Measurements from ENCODE around the gene EFNA5. TPM values are rescaled to one million over a fixed set of nuclear protein-coding genes. Genes with fewer than 3 reads are reported as not detected.

Gene EFNA5
- total and polyA plus RNA-seq, 2 of the 8 experiments (the other 6 are each of a cell fraction or from before 2014, with no cell fraction given) = 9.6 to 21.8 TPM

- TF ChIP-seq, protein P1, sequence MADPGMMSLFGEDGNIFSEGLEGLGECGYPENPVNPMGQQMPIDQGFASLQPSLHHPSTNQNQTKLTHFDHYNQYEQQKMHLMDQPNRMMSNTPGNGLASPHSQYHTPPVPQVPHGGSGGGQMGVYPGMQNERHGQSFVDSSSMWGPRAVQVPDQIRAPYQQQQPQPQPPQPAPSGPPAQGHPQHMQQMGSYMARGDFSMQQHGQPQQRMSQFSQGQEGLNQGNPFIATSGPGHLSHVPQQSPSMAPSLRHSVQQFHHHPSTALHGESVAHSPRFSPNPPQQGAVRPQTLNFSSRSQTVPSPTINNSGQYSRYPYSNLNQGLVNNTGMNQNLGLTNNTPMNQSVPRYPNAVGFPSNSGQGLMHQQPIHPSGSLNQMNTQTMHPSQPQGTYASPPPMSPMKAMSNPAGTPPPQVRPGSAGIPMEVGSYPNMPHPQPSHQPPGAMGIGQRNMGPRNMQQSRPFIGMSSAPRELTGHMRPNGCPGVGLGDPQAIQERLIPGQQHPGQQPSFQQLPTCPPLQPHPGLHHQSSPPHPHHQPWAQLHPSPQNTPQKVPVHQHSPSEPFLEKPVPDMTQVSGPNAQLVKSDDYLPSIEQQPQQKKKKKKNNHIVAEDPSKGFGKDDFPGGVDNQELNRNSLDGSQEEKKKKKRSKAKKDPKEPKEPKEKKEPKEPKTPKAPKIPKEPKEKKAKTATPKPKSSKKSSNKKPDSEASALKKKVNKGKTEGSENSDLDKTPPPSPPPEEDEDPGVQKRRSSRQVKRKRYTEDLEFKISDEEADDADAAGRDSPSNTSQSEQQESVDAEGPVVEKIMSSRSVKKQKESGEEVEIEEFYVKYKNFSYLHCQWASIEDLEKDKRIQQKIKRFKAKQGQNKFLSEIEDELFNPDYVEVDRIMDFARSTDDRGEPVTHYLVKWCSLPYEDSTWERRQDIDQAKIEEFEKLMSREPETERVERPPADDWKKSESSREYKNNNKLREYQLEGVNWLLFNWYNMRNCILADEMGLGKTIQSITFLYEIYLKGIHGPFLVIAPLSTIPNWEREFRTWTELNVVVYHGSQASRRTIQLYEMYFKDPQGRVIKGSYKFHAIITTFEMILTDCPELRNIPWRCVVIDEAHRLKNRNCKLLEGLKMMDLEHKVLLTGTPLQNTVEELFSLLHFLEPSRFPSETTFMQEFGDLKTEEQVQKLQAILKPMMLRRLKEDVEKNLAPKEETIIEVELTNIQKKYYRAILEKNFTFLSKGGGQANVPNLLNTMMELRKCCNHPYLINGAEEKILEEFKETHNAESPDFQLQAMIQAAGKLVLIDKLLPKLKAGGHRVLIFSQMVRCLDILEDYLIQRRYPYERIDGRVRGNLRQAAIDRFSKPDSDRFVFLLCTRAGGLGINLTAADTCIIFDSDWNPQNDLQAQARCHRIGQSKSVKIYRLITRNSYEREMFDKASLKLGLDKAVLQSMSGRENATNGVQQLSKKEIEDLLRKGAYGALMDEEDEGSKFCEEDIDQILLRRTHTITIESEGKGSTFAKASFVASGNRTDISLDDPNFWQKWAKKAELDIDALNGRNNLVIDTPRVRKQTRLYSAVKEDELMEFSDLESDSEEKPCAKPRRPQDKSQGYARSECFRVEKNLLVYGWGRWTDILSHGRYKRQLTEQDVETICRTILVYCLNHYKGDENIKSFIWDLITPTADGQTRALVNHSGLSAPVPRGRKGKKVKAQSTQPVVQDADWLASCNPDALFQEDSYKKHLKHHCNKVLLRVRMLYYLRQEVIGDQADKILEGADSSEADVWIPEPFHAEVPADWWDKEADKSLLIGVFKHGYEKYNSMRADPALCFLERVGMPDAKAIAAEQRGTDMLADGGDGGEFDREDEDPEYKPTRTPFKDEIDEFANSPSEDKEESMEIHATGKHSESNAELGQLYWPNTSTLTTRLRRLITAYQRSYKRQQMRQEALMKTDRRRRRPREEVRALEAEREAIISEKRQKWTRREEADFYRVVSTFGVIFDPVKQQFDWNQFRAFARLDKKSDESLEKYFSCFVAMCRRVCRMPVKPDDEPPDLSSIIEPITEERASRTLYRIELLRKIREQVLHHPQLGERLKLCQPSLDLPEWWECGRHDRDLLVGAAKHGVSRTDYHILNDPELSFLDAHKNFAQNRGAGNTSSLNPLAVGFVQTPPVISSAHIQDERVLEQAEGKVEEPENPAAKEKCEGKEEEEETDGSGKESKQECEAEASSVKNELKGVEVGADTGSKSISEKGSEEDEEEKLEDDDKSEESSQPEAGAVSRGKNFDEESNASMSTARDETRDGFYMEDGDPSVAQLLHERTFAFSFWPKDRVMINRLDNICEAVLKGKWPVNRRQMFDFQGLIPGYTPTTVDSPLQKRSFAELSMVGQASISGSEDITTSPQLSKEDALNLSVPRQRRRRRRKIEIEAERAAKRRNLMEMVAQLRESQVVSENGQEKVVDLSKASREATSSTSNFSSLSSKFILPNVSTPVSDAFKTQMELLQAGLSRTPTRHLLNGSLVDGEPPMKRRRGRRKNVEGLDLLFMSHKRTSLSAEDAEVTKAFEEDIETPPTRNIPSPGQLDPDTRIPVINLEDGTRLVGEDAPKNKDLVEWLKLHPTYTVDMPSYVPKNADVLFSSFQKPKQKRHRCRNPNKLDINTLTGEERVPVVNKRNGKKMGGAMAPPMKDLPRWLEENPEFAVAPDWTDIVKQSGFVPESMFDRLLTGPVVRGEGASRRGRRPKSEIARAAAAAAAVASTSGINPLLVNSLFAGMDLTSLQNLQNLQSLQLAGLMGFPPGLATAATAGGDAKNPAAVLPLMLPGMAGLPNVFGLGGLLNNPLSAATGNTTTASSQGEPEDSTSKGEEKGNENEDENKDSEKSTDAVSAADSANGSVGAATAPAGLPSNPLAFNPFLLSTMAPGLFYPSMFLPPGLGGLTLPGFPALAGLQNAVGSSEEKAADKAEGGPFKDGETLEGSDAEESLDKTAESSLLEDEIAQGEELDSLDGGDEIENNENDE (IDR thresholded peaks at IDR 0.05; ENCODE audit: insufficient replicate concordance, low read length) = no peak
- TF ChIP-seq BRCA1 (IDR thresholded peaks at IDR 0.05; ENCODE audit: low read depth, low read length) (no peak), FOSL1 (IDR thresholded peaks at IDR 0.05; ENCODE audit: insufficient read depth, low read depth, low read length) (no peak), TAF7 (optimal IDR thresholded peaks at IDR 0.05; ENCODE audit: borderline replicate concordance, low read depth, low read length) (no peak), CBX8 (IDR thresholded peaks at IDR 0.05; ENCODE audit: borderline replicate concordance, low read depth, low read length) (no peak), CTCF (IDR thresholded peaks at IDR 0.05; ENCODE audit: control extremely low read depth in 1 of 3, insufficient read depth in 1 of 3, low read depth in 1 of 3, low read length in 3 of 3) (no peak), CBX5 (IDR thresholded peaks at IDR 0.05; ENCODE audit: low read depth, low read length) (no peak), MAX (IDR thresholded peaks at IDR 0.05) (no peak), SP4 (IDR thresholded peaks at IDR 0.05; ENCODE audit: low read length) (no peak)
These were observed 53.7 kb downstream of the EFNA5 start (continued) for GRCh38 chr5:107617052-107617451.

Measured in H1 (cell line).